KOPT-K1 (cell line): ENCODE measurements around the gene PEX14.
A peak's percentile ranks its signal among the peaks of the same experiment; 100 is the strongest.
"Not testable (repeated sequence)": the region's sequence is repeated elsewhere in the genome, so short reads cannot be mapped to it uniquely, and the experiment has no call there.

Source experiments
- H3K27ac ChIP-seq: fragments of 200-600 bp; sonication (generic); 2 replicates; pipeline ENCODE4 v1.5.1; 2016; ENCODE audit warnings: antibody characterized with exemption, mild to moderate bottlenecking, low read depth, low read length; ENCODE audit not compliant: poor library complexity, severe bottlenecking
- H3K36me3 ChIP-seq: fragments of 200-600 bp; sonication (generic); 2 replicates; pipeline ENCODE4 v1.5.1; 2017; ENCODE audit warnings: antibody characterized with exemption, mild to moderate bottlenecking, low read length, moderate library complexity; ENCODE audit not compliant: insufficient read depth
- H3K9me3 ChIP-seq: fragments of 200-600 bp; sonication (generic); 2 replicates; pipeline ENCODE4 v1.5.1; 2017; ENCODE audit warnings: antibody characterized with exemption, low read length, mild to moderate bottlenecking; ENCODE audit not compliant: insufficient read depth, poor library complexity, severe bottlenecking

The PEX14 gene

GRCh38 chr1:10472220-10473144, 2.3 kb upstream of the PEX14 start, which contains the start of gene DFFA:
Gene DFFA, minus strand, starts transcription at chr1:10472529. Its CDS starts 71 bp downstream, at chr1:10472458.
- H3K9me3 ChIP-seq = no peaks in the 10 kb centered on the region
- H3K27ac ChIP-seq = peak within 1 kb of the TSS; percentile 70
- H3K36me3 ChIP-seq = peaks cover 25% of the 10 kb centered on the region

GRCh38 chr1:10473145-10473765, 1.5 kb upstream of the PEX14 start:
- H3K27ac ChIP-seq = peak overlapping the region; percentile 70
- H3K36me3 ChIP-seq = peaks cover 17% of the 10 kb centered on the region
- no peaks in the 10 kb centered on the region for H3K9me3 ChIP-seq

GRCh38 chr1:10474309-10474612, 489 bp upstream of the PEX14 start:
- H3K9me3 ChIP-seq, H3K36me3 ChIP-seq: not testable (repeated sequence)
- peak overlapping the region; percentile 70 for H3K27ac ChIP-seq

- no peaks in the 10 kb centered on the region for H3K9me3 ChIP-seq
- H3K36me3 ChIP-seq = no peaks in the 10 kb centered on the region
- H3K27ac ChIP-seq = peak overlapping the region; percentile 70
Measured at GRCh38 chr1:10475510-10475909, 760 bp downstream of the PEX14 start.

GRCh38 chr1:10479296-10479695, 4.5 kb downstream of the PEX14 start:
- no peak overlapping the region for H3K27ac ChIP-seq
- H3K36me3 ChIP-seq = no peaks in the 10 kb centered on the region
- H3K9me3 ChIP-seq = no peaks in the 10 kb centered on the region

GRCh38 chr1:10480614-10481013, 5.9 kb downstream of the PEX14 start:
- H3K27ac ChIP-seq = no peak overlapping the region
- no peaks in the 10 kb centered on the region for H3K36me3 ChIP-seq
- H3K9me3 ChIP-seq = no peaks in the 10 kb centered on the region

- H3K36me3 ChIP-seq = peaks cover 1% of the 10 kb centered on the region; the same call in 1 of the 2 replicates
- H3K9me3 ChIP-seq = no peaks in the 10 kb centered on the region
- no peak overlapping the region for H3K27ac ChIP-seq
Measured at GRCh38 chr1:10484521-10484920, 9.8 kb downstream of the PEX14 start.

GRCh38 chr1:10489291-10490055, 14.7 kb downstream of the PEX14 start:
- Histone ChIP-seq H3K36me3 (peaks cover 4% of the 10 kb centered on the region; the same call in 1 of the 2 replicates), H3K27ac (no peak overlapping the region), H3K9me3 (no peaks in the 10 kb centered on the region)

GRCh38 chr1:10490286-10490970, 15.7 kb downstream of the PEX14 start:
- H3K36me3 ChIP-seq = peaks cover 4% of the 10 kb centered on the region; the same call in 1 of the 2 replicates
- H3K27ac ChIP-seq = no peak overlapping the region
- no peaks in the 10 kb centered on the region for H3K9me3 ChIP-seq

GRCh38 chr1:10494418-10494753, 19.6 kb downstream of the PEX14 start:
- peaks cover 4% of the 10 kb centered on the region; the same call in 1 of the 2 replicates for H3K36me3 ChIP-seq
- no peaks in the 10 kb centered on the region for H3K9me3 ChIP-seq
- peak overlapping the region; percentile 56 for H3K27ac ChIP-seq

GRCh38 chr1:10494754-10495474, 20.2 kb downstream of the PEX14 start:
- H3K27ac ChIP-seq = peak overlapping the region; percentile 56
- no peaks in the 10 kb centered on the region for H3K36me3 ChIP-seq
- H3K9me3 ChIP-seq = no peaks in the 10 kb centered on the region

GRCh38 chr1:10495475-10495817, 20.7 kb downstream of the PEX14 start:
- Histone ChIP-seq H3K36me3 (no peaks in the 10 kb centered on the region), H3K27ac (peak overlapping the region; percentile 56), H3K9me3 (no peaks in the 10 kb centered on the region)

- H3K9me3 ChIP-seq = no peaks in the 10 kb centered on the region
- peak overlapping the region; percentile 56 for H3K27ac ChIP-seq
- H3K36me3 ChIP-seq = no peaks in the 10 kb centered on the region
Measured at GRCh38 chr1:10495952-10496351, 21.2 kb downstream of the PEX14 start.

GRCh38 chr1:10497109-10497508, 22.4 kb downstream of the PEX14 start:
- Histone ChIP-seq H3K9me3 (no peaks in the 10 kb centered on the region), H3K36me3 (no peaks in the 10 kb centered on the region), H3K27ac (peak overlapping the region; percentile 41)
